HL-60 (cell line): Measurements from ENCODE around the gene KLHL3.

ENCODE experiments used
- CTCF ChIP-seq: IDR thresholded peaks from one replicate; pipeline ENCODE4 v1.5.1; 2011; ENCODE audit warnings: low read length, control low read depth, inconsistent platforms; ENCODE audit not compliant: insufficient read depth
- POLR2AphosphoS5 ChIP-seq: IDR thresholded peaks from 2 replicates; pipeline ENCODE4 v1.6.1; 2012; ENCODE audit warnings: low read depth
- SPI1 ChIP-seq: IDR thresholded peaks from 2 replicates; pipeline ENCODE4 v1.6.1; 2012; ENCODE audit warnings: low read depth, mild to moderate bottlenecking, borderline replicate concordance

GRCh38 chr5:137754961-137755762, 19.3 kb upstream of the KLHL3 start:
- TF ChIP-seq POLR2AphosphoS5 = no peak
- no peak for TF ChIP-seq SPI1
- no peak for TF ChIP-seq CTCF
